Dermis microvascular lymphatic vessel endothelial cell (primary cell): Measurements from ENCODE around the gene FOXL3. TPM values are rescaled to one million over a fixed set of nuclear protein-coding genes. Genes with fewer than 3 reads are reported as not detected.
"Not testable (repeated sequence)": the region's sequence is repeated elsewhere in the genome, so short reads cannot be mapped to it uniquely, and the experiment has no call there.

Source experiments
- DNase-seq, 2 donors: peaks; one replicate each; pipeline versions ENCODE4 v3.0.0 to v3.0.0-alpha.2; 2010; ENCODE audit warnings: low read depth in 2 of 2
- total RNA-seq: library from RNA; depleted of rRNA; stranded (reverse); fragments of >200 nt; gene quantifications from 2 replicates; pipeline ENCODE4 v1.2.1, GENCODE V29; 2014

Gene FOXL3
- total RNA-seq, 1 donor from 2014 or later: not detected

DNA sequence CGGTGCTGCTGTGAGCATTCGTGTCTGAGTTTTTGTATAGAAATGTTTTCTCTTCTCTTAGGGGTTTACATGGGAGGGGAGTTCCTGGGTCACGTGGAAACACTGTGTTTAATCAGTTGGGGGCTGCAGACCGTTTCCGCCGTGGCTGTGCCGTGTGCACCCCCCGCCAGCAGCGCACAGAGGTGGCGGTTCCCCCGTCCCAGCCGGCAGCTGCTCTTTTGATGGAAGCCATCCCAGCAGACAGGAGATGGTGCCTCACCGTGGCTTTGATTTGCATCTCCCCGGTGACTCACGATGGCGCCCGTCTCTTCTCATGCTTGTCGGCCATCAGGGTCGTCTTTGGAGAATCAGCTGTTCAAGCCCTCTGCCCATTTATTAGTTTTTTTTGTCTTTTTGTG lies 34.9 kb upstream of the FOXL3 start:
- no peak for DNase-seq

DNA sequence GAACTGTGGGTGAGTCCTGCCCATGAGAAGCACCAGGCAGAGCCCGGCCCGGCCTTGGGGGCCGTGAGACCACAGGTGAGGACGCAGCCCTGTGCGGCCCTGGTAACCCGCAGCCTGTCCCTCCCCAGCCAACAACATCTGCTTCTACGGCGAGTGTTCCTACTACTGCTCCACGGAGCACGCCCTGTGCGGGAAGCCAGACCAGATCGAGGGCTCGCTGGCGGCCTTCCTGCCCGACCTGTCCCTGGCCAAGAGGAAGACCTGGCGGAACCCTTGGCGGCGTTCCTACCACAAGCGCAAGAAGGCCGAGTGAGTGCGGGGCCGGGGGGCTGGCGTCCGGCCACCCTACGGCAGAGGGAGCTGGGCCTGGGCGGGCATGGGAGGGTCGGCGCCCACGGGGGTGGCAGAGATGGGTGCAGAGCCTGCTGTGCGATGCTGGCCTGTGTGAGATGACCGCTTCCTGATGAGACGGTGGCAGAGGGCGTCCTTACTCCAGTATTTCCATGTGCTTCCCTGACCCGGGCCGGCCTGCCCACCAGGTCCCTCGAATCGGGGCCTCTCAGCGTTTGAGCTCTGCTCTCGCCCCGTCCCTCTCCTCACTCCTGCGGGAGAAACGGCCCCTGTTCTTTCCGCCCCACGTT lies 34.1 kb upstream of the FOXL3 start:
- DNase-seq: no peak

DNA sequence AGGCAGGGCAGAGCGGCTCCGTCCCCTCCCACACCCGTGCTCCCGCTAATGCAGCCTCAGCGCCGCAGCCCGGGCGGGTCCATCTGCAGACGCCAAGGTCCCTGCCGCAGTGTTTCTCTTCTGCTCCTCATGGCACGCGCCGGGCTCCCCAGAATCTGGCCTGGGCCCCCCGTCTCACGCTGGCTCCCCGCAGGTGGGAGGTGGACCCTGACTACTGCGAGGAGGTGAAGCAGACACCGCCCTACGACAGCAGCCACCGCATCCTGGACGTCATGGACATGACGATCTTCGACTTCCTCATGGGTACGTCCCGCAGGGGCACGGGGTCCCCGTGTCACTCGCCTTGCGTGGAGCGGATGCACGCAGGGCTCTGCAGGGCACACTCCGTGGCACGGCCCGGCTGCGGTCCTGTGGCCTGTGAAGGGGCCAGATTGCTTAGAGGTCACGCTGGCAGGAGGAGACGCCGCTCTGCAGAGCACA lies 33.5 kb upstream of the FOXL3 start:
- no peak for DNase-seq

DNA sequence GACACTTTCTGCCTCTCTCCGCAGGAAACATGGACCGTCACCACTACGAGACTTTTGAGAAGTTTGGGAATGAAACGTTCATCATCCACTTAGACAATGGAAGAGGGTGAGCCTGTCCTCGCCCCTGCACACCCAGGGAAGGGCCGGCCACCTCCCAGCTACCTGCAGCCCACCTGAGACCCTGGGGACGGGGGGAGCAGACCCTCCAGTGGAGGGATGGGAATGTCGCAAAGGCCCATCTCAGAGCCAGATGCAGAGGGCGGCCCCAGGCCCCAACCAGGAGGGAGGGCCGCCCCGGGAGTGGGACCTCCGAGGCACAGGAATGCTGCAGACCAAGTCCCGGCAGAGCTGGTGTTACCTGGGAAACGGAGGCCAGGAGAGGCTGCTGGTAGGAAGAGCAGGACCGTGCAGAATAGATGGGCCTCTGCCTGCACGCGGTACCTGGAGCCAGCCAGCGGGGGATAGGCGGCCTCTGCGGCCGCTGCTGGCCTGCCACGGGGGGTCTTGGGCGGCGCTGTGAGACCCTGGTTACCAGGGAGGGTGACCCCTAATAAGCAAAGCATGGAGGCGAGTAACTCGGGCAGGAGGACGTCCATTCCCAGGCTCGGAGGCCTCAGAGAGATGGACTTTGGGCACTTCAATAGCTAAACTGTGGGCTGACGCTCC lies 32.9 kb upstream of the FOXL3 start:
- no peak for DNase-seq

DNA sequence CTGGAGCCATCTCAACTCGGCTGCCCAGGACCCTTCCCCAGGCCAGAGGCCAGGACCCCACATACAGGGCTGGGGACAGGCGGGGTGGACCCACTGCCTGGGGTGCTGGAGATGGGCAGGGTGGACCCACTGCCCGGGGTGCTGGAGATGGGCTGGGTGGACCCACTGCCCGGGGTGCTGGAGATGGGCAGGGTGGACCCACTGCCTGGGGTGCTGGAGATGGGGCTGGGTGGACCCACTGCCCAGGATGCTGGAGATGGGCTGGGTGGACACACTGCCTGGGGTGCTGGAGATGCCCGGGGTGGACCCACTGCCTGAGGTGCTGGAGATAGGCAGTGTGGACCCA lies 32.4 kb upstream of the FOXL3 start:
- no peak for DNase-seq

DNA sequence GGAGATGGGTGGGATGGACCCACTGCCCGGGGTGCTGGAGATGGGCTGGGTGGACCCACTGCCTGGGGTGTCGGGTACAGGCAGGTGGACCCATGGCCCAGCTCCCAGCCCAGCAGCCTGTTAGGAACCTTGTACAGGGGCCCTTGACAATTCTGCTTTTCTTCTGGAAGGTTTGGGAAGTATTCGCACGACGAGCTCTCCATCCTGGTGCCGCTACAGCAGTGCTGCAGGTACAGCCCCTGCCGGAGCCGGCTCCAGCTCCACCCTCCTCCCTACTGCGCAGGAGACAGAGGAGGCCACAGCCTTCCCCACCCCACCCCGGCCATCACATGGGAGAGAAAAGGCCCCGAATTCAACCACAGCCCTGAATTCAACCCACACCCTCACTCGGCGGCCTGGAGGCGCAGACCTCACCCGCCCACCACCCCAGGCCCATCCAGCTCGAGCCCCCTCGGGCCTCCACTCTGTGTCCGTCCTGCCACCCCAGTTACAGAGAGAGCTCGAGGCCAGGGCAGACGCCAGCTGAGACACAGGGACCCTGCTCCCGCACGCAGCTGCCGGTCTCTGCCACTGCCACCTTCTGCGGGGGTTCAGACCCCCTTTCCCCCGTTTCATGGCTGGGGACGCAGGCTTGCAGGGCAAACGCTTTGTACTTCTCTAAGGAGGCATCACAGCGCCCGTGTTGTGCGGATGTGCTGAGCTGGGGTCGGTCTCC lies 31.3 kb upstream of the FOXL3 start:
- no peak for DNase-seq

DNA sequence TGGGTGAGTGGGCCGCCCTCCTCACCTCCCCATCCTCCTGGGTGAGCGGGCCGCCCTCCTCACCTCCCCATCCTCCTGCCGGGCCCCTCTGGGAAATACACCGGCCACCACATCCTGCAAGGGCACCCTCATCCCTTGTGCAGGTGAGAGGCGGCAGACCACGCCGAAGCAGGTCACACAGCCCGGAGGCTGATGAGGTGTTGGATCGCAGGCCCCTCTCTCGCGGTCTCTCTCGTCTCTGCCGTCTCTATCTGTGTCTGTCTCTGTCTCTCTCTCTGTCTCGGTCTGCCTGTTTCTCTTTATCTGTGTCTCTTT lies 30.8 kb upstream of the FOXL3 start:
- no peak for DNase-seq

DNA sequence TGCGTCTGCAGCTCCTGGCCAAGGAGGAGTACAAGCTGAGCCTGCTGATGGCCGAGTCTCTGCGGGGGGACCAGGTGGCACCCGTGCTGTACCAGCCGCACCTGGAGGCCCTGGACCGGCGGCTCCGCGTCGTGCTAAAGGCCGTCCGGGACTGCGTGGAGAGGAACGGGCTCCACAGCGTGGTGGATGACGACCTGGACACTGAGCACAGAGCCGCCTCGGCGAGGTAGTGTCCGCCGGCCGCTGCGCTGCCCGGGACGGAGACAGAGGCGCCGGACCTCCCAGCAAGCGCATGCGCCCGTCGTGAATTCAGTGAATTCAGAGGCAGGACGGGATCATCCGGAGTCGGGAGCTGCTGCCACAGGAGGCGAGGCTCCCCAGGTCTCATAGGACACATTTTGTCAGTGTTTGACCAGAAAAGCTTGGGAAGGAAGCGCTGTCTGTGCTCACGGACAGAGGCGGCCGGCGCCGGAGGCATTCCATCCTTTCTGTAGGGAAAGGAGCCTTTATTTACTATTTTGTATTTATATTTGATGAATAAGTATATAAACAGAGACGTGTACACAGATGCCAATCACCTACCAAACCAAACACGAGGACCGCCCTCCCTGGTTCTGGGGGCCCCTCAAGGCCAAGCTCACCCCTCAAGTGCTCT lies 30.1 kb upstream of the FOXL3 start:
- no peak for DNase-seq

DNA sequence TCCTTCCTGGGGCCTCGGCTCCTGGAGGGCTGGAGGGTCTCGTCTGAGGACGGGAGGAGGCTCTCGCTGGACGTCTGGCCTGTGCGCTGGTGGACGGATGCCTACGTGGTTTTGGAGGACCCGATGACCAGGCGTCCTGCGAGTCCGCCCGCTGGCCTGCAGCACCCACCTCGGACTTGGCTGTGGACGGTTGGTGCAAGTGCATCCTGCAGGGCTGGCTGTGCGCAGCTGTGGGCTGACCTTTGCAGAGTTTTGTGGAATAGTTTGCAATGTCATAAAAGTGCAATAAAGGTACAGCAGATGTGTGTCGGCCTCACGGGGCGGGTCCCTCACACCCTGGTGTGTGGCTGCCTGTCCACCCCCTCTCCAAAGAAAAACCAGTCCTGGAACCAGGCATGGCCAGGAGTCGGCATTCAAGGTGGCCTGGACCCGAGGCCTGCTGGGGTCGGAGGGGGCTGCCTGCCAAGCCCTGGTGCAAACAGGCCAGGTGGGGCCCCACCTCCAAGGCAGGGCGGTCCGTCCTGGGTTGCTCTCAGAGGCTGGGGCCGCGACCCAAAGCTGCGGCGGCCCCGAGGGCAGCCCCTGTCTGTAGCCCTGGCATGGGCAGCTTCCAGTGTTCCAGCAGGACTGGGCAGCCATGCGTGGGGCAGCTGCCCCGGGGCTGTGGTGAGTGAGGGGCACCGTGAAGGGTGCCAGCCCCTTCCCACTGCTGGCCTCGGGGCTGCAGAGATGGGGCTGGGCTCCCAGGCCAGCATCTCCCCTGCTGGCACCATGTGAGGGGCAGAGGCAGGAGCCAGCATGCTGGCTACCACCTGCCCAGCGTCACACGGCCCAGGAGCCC lies 29.3 kb upstream of the FOXL3 start:
- DNase-seq: no peak

DNA sequence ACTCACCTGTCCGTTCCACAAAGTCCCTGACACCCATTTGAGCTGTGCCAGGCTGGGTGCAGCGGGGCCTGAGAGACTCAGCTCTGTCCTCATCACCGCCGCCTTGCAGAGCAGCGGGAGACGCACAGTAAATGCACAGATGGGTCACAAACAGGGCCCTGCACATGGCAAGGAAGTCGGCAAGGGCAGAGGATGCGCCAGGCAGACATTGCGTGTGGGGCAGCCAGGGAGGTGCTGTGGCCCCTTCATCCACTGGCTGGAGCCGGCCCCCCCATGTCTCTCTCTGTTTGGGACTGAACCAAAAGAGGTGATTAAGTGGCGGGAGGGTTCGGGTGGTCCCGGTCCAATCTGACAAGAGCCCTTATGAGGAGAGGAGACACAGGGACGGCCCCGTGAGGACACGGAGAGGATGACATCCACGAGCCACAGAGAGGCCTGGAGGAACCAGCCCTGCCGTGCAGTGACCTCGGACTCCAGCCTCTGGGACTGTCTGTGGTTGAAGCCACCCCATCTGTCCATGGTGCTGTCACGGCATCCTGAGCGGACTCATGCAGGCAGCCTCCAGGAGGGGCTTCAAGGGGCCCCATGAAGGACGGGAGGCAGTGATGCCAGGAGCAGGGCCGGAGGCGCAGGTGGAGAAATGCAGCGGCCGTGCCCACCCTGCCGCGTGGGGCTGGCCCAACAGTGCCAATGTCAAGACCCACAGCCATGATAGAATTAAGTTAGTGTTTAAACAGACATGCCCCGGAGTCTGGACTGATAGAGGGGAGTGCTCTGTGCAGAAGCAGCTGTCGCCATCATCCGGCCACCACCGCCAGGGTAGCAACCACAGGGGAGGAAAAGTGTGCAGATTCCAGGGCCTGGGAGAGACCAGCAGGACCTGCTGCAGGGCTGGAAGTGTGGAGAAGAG lies 28.4 kb upstream of the FOXL3 start:
- DNase-seq: no peak

DNA sequence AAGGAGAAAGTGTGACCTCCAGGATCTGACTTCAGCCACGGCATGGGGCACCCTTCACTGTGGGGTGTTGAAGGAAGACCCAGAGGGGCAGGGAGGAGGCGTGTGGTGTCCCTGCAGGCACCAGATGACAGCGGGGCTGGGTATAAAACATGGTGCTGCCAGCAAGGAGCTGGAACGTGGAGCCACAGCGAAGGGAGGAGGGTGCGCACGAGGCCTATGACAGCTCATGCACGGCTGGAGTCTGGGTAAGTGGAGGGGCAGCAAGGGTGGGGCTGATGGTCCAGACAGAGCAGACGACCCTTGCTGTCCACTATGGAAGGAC lies 27.8 kb upstream of the FOXL3 start:
- DNase-seq: no peak

DNA sequence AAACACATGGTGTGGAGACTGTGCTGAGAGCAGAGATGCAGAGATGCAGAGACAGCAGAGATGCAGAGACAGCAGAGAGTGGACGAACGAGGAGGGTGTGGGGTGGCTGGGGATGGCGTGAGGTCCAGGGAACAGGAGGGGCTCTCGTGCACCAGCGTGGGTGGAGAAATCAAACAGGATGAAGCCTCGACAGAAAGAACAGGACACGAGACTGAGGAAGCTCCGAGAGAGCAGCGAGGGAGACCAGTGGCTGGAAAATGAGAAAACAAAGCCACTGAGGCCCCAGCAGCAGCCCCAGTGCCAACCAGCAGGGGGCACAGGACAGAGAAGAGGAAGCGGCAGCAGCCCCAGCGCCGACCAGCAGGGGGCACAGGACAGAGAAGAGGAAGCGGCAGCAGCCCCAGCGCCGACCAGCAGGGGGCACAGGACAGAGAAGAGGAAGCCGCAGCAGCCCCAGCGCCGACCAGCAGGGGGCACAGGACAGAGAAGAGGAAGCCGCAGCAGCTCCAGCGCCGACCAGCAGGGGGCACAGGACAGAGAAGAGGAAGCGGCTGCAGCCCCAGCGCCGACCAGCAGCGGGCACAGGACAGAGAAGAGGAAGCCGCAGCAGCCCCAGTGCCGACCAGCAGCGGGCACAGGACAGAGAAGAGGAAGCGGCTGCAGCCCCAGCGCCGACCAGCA lies 27.2 kb upstream of the FOXL3 start:
- not testable (repeated sequence) for DNase-seq

DNA sequence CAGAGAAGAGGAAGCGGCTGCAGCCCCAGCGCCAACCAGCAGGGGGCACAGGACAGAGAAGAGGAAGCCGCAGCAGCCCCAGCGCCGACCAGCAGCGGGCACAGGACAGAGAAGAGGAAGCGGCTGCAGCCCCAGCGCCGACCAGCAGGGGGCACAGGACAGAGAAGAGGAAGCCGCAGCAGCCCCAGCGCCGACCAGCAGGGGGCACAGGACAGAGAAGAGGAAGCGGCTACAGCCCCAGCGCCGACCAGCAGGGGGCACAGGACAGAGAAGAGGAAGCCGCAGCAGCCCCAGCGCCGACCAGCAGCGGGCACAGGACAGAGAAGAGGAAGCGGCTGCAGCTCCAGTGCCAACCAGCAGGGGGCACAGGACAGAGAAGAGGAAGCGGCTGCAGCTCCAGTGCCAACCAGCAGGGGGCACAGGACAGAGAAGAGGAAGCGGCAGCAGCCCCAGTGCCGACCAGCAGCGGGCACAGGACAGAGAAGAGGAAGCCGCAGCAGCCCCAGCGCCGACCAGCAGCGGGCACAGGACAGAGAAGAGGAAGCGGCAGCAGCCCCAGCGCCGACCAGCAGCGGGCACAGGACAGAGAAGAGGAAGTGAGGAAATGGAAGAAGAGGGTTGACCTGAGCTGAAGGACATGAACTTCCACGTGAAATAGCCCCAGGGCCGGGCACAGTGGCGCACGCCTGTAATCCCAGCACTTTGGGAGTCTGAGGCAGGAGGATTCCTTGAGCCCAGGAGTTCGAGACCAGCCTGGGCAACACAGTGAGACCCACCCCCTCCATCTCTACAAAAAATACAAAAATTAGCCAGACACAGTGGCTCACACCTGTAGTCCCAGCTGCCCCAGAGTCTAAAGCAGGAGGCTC lies 26.3 kb upstream of the FOXL3 start:
- not testable (repeated sequence) for DNase-seq

DNA sequence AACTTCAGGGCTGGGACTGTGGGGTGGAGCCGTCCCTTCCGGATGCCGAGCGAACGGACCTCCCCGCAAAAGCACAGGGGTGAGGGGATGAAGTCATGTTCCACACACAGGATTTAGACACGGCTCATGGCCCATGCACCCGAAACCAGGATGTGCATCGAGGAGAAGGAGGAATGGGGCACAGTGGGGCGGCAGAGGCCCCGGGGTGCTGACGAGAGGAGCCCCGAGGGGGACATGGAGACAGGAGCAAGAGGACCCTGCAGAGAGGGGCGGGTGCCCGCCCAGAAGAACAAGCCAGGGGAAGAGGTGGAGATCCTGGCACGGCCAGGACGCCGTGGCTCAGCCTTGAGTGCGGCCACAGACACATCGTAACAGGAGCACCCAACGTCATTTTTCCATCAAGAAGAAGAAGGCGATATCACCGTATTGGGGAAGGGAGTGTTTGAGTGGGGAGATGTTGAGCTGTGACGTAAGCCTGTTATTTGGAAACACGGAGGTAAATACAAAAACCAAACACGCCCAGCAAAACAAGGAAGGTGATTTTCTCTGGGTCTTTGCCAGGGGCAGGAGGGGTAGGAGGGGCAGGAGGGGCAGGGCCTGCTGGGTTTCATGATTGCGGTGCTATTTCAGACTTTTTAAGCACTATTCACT lies 25.3 kb upstream of the FOXL3 start:
- DNase-seq: no peak

DNA sequence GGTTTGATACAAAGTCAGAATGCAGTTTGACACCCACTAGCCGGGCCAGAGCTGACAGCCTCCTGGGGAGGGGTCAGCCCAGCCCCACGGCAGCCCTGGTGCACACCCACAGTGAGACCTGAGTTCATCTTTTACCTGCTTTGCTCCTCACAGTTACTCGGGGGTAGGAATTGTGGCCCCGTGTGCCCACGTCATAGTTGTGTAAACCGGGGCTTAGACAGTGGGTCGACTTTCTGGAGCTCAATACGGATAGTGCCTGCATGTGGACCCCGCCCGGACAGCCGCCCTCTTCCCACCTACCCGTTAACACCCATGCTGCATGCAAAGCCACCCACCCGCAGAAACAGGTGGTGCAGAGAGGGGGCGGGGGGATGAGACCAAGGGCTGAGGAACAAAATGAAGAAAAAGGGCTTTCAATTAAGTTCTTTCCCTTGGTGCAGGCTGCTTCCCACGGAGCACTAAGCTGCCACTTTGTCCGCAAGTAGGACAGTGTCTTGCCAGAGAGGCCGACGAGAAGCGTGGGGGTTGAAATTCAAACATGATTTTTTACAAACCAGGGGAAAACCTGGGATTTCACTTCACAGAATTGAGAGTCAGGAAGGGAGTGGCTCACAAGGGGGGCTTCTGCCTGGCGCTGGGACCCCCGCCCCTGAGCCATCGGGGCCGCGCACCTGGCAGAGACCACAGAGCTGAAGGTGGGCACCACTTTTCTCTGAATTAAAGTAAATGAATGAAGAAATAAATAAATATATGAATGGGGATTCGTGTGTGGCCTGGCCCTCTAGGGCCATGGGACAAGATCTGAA lies 24.6 kb upstream of the FOXL3 start:
- DNase-seq: no peak

DNA sequence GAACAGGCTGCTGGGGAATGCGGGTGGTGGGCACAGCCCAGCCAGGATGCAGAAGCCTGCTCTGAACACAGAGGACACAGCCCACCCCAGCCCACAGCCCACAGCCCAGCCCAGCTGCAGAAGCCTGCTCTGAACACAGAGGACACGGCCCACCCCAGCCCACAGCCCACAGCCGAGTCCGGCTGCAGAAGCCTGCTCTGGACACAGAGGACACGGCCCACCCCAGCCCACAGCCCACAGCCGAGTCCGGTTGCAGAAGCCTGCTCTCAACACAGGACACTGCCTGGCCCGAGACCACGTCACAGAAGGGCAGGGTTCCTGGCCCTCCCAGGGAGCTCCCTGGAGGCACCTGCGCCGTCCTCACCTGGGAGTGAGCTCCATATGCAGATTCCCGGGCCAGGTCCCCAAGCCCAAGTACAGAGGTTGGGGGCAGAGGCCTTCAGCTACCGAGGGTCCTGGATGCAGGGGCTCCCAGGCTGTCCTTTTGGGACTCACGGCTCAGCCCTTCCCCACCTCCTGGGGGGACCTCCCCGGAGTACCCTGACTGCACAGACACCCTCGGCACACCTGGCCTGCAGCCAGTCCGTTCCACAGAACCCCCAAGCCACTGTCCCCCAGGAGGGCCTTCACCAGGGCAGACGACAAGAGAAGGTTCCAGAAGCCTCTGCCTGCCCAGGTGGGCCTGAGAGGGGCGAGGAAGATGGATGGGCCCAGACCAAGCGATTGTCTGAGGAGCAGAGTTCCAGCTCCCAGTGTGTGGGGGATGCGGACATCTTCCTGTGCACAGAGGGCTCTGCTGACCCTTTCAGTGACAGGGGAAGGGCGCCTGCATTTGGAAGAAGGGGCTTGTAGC lies 23.7 kb upstream of the FOXL3 start:
- DNase-seq: no peak
